Neural progenitor cell (in vitro differentiated cells): ENCODE results near the gene CNPY4. TPM values are rescaled to one million over a fixed set of nuclear protein-coding genes. Genes with fewer than 3 reads are reported as not detected.

Experiments used
- DNase-seq: peaks from one replicate; pipeline ENCODE4 v3.0.0-alpha.2; 2016; ENCODE audit warnings: low spot score
- H2AFZ ChIP-seq: fragments of 200-600 bp; sonication (generic); replicated peaks from 2 replicates; pipeline ENCODE4 v1.6.1; 2016; ENCODE audit warnings: antibody characterized with exemption
- H3F3A ChIP-seq: fragments of 200-600 bp; sonication (generic); 2 replicates; pipeline ENCODE4 v1.6.1; 2016; ENCODE audit warnings: antibody characterized with exemption, low read depth
- H3K27ac ChIP-seq: fragments of 200-600 bp; sonication (generic); 2 replicates; pipeline ENCODE4 v1.5.1; 2016; ENCODE audit warnings: mild to moderate bottlenecking
- H3K27me3 ChIP-seq: fragments of 200-600 bp; sonication (generic); 2 replicates; pipeline ENCODE4 v1.6.1; 2016; ENCODE audit warnings: mild to moderate bottlenecking, moderate library complexity
- H3K36me3 ChIP-seq: fragments of 200-600 bp; sonication (generic); 2 replicates; pipeline ENCODE4 v1.5.1; 2016
- H3K4me1 ChIP-seq: fragments of 200-600 bp; sonication (generic); 2 replicates; pipeline ENCODE4 v1.6.1; 2016; ENCODE audit warnings: mixed run types
- H3K4me2 ChIP-seq: fragments of 200-600 bp; sonication (generic); 2 replicates; pipeline ENCODE4 v1.6.1; 2016
- H3K4me3 ChIP-seq: fragments of 200-600 bp; sonication (generic); 2 replicates; pipeline ENCODE4 v1.5.1; 2016
- H3K79me2 ChIP-seq: fragments of 200-600 bp; sonication (generic); 2 replicates; pipeline ENCODE4 v1.6.1; 2016; ENCODE audit warnings: low read depth
- H3K9ac ChIP-seq: fragments of 200-600 bp; sonication (generic); 2 replicates; pipeline ENCODE4 v1.6.1; 2016
- H3K9me3 ChIP-seq: fragments of 200-600 bp; sonication (generic); 2 replicates; pipeline ENCODE4 v1.5.1; 2016; ENCODE audit warnings: low read depth
- H4K20me1 ChIP-seq: fragments of 200-600 bp; sonication (generic); 2 replicates; pipeline ENCODE4 v1.6.1; 2016; ENCODE audit warnings: low read depth
- H3K27ac Mint-ChIP-seq: 3 replicates; pipeline ENCODE4 v1.8.0; 2021; ENCODE audit warnings: mixed read lengths
- H3K27me3 Mint-ChIP-seq: 2 replicates; pipeline ENCODE4 v1.8.0; 2022; ENCODE audit warnings: low read depth, mild to moderate bottlenecking, inconsistent platforms, moderate library complexity, mixed read lengths; ENCODE audit not compliant: insufficient read depth
- H3K36me3 Mint-ChIP-seq: 3 replicates; pipeline ENCODE4 v1.8.0; 2021; ENCODE audit warnings: mixed read lengths
- H3K4me1 Mint-ChIP-seq: 3 replicates; pipeline ENCODE4 v1.8.0; 2021; ENCODE audit warnings: mixed read lengths
- H3K4me3 Mint-ChIP-seq: 3 replicates; pipeline ENCODE4 v1.8.0; 2021; ENCODE audit warnings: mild to moderate bottlenecking, moderate library complexity, mixed read lengths
- H3K9me3 Mint-ChIP-seq: 3 replicates; pipeline ENCODE4 v1.8.0; 2020; ENCODE audit warnings: mixed read lengths
- EZH2 ChIP-seq: fragments of 200-600 bp; sonication (generic); IDR thresholded peaks from 2 replicates; pipeline ENCODE4 v1.6.1; 2017; ENCODE audit warnings: antibody characterized with exemption, mild to moderate bottlenecking, moderate library complexity
- EZH2phosphoT487 ChIP-seq: fragments of 200-600 bp; sonication (generic); IDR thresholded peaks from 2 replicates; pipeline ENCODE4 v1.6.1; 2017; ENCODE audit warnings: antibody characterized with exemption
- total RNA-seq: library from RNA; depleted of rRNA; stranded (reverse); fragments of >200 nt; gene quantifications from 2 replicates; pipeline ENCODE4 v1.2.3, GENCODE V29; 2015; ENCODE audit warnings: low replicate concordance
- TF ChIP-seq, protein P1 (sequence below): fragments of 200-600 bp; sonication (generic); IDR thresholded peaks from 2 replicates; pipeline ENCODE4 v1.5.1; 2017; ENCODE audit warnings: antibody characterized with exemption, mild to moderate bottlenecking

The CNPY4 gene
- total RNA-seq, 1 donor from 2014 or later: 25.8 TPM

- Mint-ChIP-seq H3K4me1 (peaks cover 29% of the 10 kb centered on the region), H3K27me3 (peaks cover 13% of the 10 kb centered on the region), H3K9me3 (no peaks in the 10 kb centered on the region), H3K27ac (no peak overlapping the region), H3K36me3 (peaks cover 49% of the 10 kb centered on the region), H3K4me3 (no peak overlapping the region)
- H3K9ac ChIP-seq: no peak overlapping the region
- H3K4me3 ChIP-seq: no peak overlapping the region
- H3F3A ChIP-seq: peaks cover 95% of the 10 kb centered on the region
- no peak overlapping the region for H2AFZ ChIP-seq
- H3K36me3 ChIP-seq: peaks cover 10% of the 10 kb centered on the region
- H3K27ac ChIP-seq: peak overlapping the region; percentile 60
- H3K27me3 ChIP-seq: no peaks in the 10 kb centered on the region
- H3K9me3 ChIP-seq: no peaks in the 10 kb centered on the region
- peaks cover 48% of the 10 kb centered on the region for H3K79me2 ChIP-seq
- peaks cover 53% of the 10 kb centered on the region for H4K20me1 ChIP-seq
- no peak for DNase-seq
- H3K4me2 ChIP-seq: no peak overlapping the region
- TF ChIP-seq EZH2phosphoT487 (no peak), EZH2 (no peak)
- TF ChIP-seq, protein P1, sequence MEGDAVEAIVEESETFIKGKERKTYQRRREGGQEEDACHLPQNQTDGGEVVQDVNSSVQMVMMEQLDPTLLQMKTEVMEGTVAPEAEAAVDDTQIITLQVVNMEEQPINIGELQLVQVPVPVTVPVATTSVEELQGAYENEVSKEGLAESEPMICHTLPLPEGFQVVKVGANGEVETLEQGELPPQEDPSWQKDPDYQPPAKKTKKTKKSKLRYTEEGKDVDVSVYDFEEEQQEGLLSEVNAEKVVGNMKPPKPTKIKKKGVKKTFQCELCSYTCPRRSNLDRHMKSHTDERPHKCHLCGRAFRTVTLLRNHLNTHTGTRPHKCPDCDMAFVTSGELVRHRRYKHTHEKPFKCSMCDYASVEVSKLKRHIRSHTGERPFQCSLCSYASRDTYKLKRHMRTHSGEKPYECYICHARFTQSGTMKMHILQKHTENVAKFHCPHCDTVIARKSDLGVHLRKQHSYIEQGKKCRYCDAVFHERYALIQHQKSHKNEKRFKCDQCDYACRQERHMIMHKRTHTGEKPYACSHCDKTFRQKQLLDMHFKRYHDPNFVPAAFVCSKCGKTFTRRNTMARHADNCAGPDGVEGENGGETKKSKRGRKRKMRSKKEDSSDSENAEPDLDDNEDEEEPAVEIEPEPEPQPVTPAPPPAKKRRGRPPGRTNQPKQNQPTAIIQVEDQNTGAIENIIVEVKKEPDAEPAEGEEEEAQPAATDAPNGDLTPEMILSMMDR: no peak
- H3K4me1 ChIP-seq: peaks cover 3% of the 10 kb centered on the region
Measured at GRCh38 chr7:100093054-100093453, 26.4 kb upstream of the CNPY4 start.

- TF ChIP-seq, protein P1: no peak
- TF ChIP-seq EZH2phosphoT487 (no peak), EZH2 (no peak)
- Histone ChIP-seq H3K36me3 (peaks cover 14% of the 10 kb centered on the region), H3K27me3 (no peaks in the 10 kb centered on the region)
Measured at GRCh38 chr7:100093498-100093897, 25.9 kb upstream of the CNPY4 start.

GRCh38 chr7:100093925-100094486, 25.4 kb upstream of the CNPY4 start:
- Histone ChIP-seq H3K4me2 (no peak overlapping the region), H3K79me2 (peaks cover 56% of the 10 kb centered on the region), H3F3A (peaks cover 98% of the 10 kb centered on the region), H3K9ac (no peak overlapping the region), H4K20me1 (peaks cover 63% of the 10 kb centered on the region), H2AFZ (no peak overlapping the region), H3K4me3 (no peak overlapping the region), H3K27ac (peak overlapping the region; percentile 60), H3K9me3 (no peaks in the 10 kb centered on the region), H3K4me1 (peaks cover 7% of the 10 kb centered on the region), H3K36me3 (peaks cover 19% of the 10 kb centered on the region), H3K27me3 (no peaks in the 10 kb centered on the region)
- H3K36me3 Mint-ChIP-seq: peaks cover 57% of the 10 kb centered on the region
- peaks cover 17% of the 10 kb centered on the region for H3K27me3 Mint-ChIP-seq
- peaks cover 34% of the 10 kb centered on the region for H3K4me1 Mint-ChIP-seq
- no peak for DNase-seq
- no peak overlapping the region for H3K27ac Mint-ChIP-seq
- TF ChIP-seq EZH2phosphoT487: no peak
- TF ChIP-seq, protein P1: no peak
- TF ChIP-seq EZH2: no peak
- no peaks in the 10 kb centered on the region for H3K9me3 Mint-ChIP-seq
- no peak overlapping the region for H3K4me3 Mint-ChIP-seq

More at GRCh38 chr7:100093498-100093897, 25.9 kb upstream of the CNPY4 start:
- Histone ChIP-seq H4K20me1 (peaks cover 58% of the 10 kb centered on the region), H3K4me2 (no peak overlapping the region), H3K79me2 (peaks cover 53% of the 10 kb centered on the region), H3K27ac (peak overlapping the region; percentile 60), H2AFZ (no peak overlapping the region), H3K4me3 (no peak overlapping the region), H3K9me3 (no peaks in the 10 kb centered on the region), H3K9ac (no peak overlapping the region), H3K4me1 (peaks cover 3% of the 10 kb centered on the region), H3F3A (peaks cover 95% of the 10 kb centered on the region)
- Mint-ChIP-seq H3K4me1 (peaks cover 29% of the 10 kb centered on the region), H3K27ac (no peak overlapping the region), H3K27me3 (peaks cover 13% of the 10 kb centered on the region), H3K9me3 (no peaks in the 10 kb centered on the region), H3K4me3 (peak overlapping the region; percentile 33), H3K36me3 (peaks cover 52% of the 10 kb centered on the region)
- DNase-seq: no peak
